ENCODE measurements around the gene RNF207.

The RNF207 gene

DNA sequence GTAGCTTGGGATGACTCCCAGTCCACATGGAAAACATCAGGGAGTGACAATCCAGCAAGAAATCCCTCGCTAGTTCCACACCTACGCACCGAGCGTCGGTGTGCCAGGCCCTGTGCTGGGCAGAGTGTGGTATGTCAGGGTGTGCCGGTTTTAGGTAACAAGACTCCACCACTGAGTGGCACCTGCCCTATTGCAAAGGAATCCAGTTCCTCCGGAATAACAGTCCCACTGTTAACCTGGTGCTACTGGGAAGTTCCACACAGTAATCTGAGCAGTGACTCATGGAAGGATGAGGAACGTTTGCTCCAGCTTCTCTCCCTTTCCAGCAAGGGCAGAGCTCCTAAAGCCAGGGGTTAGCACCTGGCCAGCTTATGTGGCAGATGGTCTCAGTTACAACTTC is 14.3 kb downstream of the RNF207 start:
- no peak overlapping the region for H3K27ac ChIP-seq (ENCODE audit: low read depth, low read length)
- H3K9me3 ChIP-seq (ENCODE audit: insufficient read depth, low read depth, low read length): no peaks in the 10 kb centered on the region
- H3K27me3 ChIP-seq (ENCODE audit: insufficient read depth, low read length): no peaks in the 10 kb centered on the region
- H3K4me3 ChIP-seq (ENCODE audit: low read length): no peak overlapping the region
- H3K4me1 ChIP-seq (ENCODE audit: insufficient read depth, low read length): no peaks in the 10 kb centered on the region
- WGBS: 92% methylated on average over 8 of the region's 8 CpGs
- peaks cover 40% of the 10 kb centered on the region for H3K36me3 ChIP-seq (ENCODE audit: insufficient read depth, low read length)
- no peak overlapping the region for H3K9ac ChIP-seq (ENCODE audit: low read depth, low read length)

DNA sequence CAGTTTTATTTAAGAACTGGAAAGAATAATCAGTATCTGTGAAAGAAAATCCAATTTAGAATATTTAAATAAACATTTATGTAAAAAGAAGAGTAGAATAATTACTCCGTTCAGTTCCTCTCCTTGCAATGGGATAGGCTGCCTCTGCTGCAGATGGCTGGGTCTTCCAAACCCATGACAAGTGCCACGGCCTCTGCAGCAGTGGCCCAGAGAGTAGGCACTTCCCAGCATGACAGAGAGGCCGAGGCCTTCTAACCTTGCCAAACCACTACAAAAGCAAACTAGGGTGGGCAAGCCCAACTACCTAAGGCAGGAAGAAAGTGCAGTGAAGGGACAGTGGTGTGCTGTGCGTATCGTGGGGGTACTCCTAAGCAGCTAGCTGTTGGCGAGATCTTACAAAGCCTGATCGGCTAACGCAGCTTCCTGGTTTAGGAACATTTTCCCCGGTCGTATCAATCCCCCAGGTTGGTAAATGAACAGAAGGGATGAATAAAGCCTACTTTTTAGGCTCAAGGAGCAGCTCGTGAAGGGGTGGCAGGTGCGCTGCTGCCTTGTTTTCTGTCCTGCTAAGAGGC is 15.4 kb downstream of the RNF207 start:
- peaks cover 51% of the 10 kb centered on the region for H3K36me3 ChIP-seq (ENCODE audit: insufficient read depth, low read length)
- 95% methylated on average over 12 of the region's 12 CpGs for WGBS

DNA sequence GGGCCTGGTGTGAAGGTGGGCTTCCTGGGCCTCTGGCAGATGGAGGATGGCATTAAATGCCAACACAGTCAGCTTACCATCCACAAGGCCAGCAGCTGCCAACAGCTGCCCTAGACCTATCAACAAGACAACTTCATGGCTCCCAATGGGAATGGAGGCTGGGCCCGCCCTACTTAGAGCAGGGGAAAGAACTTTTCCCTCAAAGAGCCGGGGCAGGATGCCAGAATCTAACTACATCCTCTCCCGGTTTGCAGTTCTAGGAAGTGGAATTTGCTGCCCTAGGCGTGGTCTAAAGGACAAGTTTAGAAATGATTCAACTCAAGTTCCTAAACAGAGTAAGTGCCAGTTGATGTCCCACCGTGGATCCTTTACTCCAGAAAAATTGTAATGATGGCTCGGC is 16.7 kb downstream of the RNF207 start:
- no peaks in the 10 kb centered on the region for H3K9me3 ChIP-seq (ENCODE audit: insufficient read depth, low read depth, low read length)
- H3K27ac ChIP-seq (ENCODE audit: low read depth, low read length): no peak overlapping the region
- no peaks in the 10 kb centered on the region for H3K4me1 ChIP-seq (ENCODE audit: insufficient read depth, low read length)
- H3K36me3 ChIP-seq (ENCODE audit: insufficient read depth, low read length): peaks cover 62% of the 10 kb centered on the region
- 94% methylated on average over 6 of the region's 6 CpGs for WGBS
- no peak overlapping the region for H3K9ac ChIP-seq (ENCODE audit: low read depth, low read length)
- no peak overlapping the region for H3K4me3 ChIP-seq (ENCODE audit: low read length)
- H3K27me3 ChIP-seq (ENCODE audit: insufficient read depth, low read length): no peaks in the 10 kb centered on the region

More for the DNA sequence above, 15.4 kb downstream of the RNF207 start:
- Histone ChIP-seq H3K9me3 (ENCODE audit: insufficient read depth, low read depth, low read length) (no peaks in the 10 kb centered on the region), H3K4me3 (ENCODE audit: low read length) (no peak overlapping the region), H3K27me3 (ENCODE audit: insufficient read depth, low read length) (no peaks in the 10 kb centered on the region), H3K9ac (ENCODE audit: low read depth, low read length) (no peak overlapping the region), H3K4me1 (ENCODE audit: insufficient read depth, low read length) (no peaks in the 10 kb centered on the region), H3K27ac (ENCODE audit: low read depth, low read length) (no peak overlapping the region)

DNA sequence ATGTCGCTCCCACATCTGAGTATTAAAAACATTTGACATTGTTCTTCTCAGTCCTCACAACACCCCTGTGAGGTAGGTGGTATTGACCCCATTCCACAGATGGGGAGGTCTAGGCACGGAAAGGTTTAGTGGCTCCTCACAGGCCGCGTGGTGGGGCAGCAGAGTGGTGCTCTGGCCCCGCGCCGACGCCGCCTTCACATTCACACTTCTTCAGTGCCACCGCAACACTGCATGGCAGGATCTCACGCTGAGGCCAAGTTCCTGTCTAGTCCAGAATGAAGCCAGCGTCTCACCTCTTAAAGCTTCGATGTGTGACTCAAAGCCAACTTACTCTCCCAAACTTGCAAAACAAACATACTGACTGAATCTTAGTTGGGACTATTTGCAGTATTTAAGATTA is 17.7 kb downstream of the RNF207 start:
- Histone ChIP-seq H3K4me1 (ENCODE audit: insufficient read depth, low read length) (no peaks in the 10 kb centered on the region), H3K9me3 (ENCODE audit: insufficient read depth, low read depth, low read length) (no peaks in the 10 kb centered on the region), H3K27me3 (ENCODE audit: insufficient read depth, low read length) (no peaks in the 10 kb centered on the region), H3K27ac (ENCODE audit: low read depth, low read length) (no peak overlapping the region), H3K9ac (ENCODE audit: low read depth, low read length) (no peak overlapping the region), H3K4me3 (ENCODE audit: low read length) (no peak overlapping the region), H3K36me3 (ENCODE audit: insufficient read depth, low read length) (peaks cover 71% of the 10 kb centered on the region)
- WGBS: 97% methylated on average over 13 of the region's 13 CpGs

- Histone ChIP-seq H3K27ac (ENCODE audit: low read depth, low read length) (no peak overlapping the region), H3K36me3 (ENCODE audit: insufficient read depth, low read length) (peaks cover 81% of the 10 kb centered on the region), H3K9me3 (ENCODE audit: insufficient read depth, low read depth, low read length) (no peaks in the 10 kb centered on the region), H3K4me3 (ENCODE audit: low read length) (no peak overlapping the region), H3K4me1 (ENCODE audit: insufficient read depth, low read length) (no peaks in the 10 kb centered on the region), H3K9ac (ENCODE audit: low read depth, low read length) (no peak overlapping the region), H3K27me3 (ENCODE audit: insufficient read depth, low read length) (no peaks in the 10 kb centered on the region)
- 96% methylated on average over 15 of the region's 15 CpGs for WGBS
Measured at GRCh38 chr1:6224718-6225117, 18.8 kb downstream of the RNF207 start.

DNA sequence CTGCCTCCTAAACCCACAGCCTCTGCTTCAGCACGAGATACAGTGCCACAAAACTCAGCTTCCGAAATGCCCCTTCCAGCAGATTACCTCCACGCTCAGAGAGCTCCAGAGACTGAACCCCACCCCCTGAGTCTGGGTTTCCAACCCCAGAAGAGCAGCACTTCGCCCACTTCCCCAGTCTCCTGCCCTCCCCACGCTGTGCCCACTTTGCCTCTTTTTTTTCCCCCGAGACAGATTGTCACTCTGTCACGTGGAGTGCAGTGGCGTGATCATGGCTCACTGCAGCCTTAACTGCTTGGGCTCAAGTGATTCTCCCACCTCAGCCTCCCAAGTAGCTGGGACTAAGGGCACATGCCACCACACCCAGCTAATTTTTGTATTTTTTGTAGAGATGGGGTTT is 19.7 kb downstream of the RNF207 start:
- Histone ChIP-seq H3K9ac (ENCODE audit: low read depth, low read length) (no peak overlapping the region), H3K9me3 (ENCODE audit: insufficient read depth, low read depth, low read length) (no peaks in the 10 kb centered on the region), H3K27me3 (ENCODE audit: insufficient read depth, low read length) (no peaks in the 10 kb centered on the region), H3K4me3 (ENCODE audit: low read length) (no peak overlapping the region), H3K27ac (ENCODE audit: low read depth, low read length) (no peak overlapping the region), H3K36me3 (ENCODE audit: insufficient read depth, low read length) (peaks cover 89% of the 10 kb centered on the region), H3K4me1 (ENCODE audit: insufficient read depth, low read length) (no peaks in the 10 kb centered on the region)
- 93% methylated on average over 8 of the region's 8 CpGs for WGBS

- Histone ChIP-seq H3K27me3 (ENCODE audit: insufficient read depth, low read length) (no peaks in the 10 kb centered on the region), H3K36me3 (ENCODE audit: insufficient read depth, low read length) (peaks cover 55% of the 10 kb centered on the region), H3K4me1 (ENCODE audit: insufficient read depth, low read length) (peaks cover 11% of the 10 kb centered on the region), H3K4me3 (ENCODE audit: low read length) (no peak overlapping the region), H3K9me3 (ENCODE audit: insufficient read depth, low read depth, low read length) (no peaks in the 10 kb centered on the region), H3K9ac (ENCODE audit: low read depth, low read length) (no peak overlapping the region), H3K27ac (ENCODE audit: low read depth, low read length) (no peak overlapping the region)
- WGBS: 81% methylated on average over 1 of the region's 1 CpG
Measured at GRCh38 chr1:6233376-6233775, 27.5 kb downstream of the RNF207 start.

GRCh38 chr1:6234502-6235295 is 28.8 kb downstream of the RNF207 start:
- 43% methylated on average over 20 of the region's 20 CpGs for WGBS
- Histone ChIP-seq H3K9ac (ENCODE audit: low read depth, low read length) (peak overlapping the region; percentile 96), H3K27ac (ENCODE audit: low read depth, low read length) (peak overlapping the region; percentile 60; the same call in 1 of the 2 replicates), H3K4me3 (ENCODE audit: low read length) (peak overlapping the region; percentile 96), H3K9me3 (ENCODE audit: insufficient read depth, low read depth, low read length) (no peaks in the 10 kb centered on the region), H3K36me3 (ENCODE audit: insufficient read depth, low read length) (peaks cover 43% of the 10 kb centered on the region), H3K27me3 (ENCODE audit: insufficient read depth, low read length) (no peaks in the 10 kb centered on the region), H3K4me1 (ENCODE audit: insufficient read depth, low read length) (peaks cover 17% of the 10 kb centered on the region)

DNA sequence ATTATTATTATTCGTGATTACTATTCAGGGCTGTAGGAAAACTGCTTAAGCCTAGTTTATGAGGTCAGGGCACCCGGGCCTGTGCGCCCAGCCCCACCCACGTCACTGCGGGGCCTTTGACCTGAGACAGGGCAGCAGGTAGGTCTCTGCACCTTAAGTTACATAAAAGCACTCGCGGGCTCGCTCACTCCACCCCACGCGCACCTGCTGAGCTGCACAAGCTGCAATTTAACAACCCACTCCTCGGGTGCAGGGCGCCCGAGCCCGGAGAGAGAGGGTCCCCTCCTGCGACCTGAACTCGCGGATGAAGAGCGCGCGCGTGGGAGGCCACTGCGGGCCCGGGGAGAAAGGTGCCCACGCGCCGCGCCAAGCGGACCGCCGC is 29.4 kb downstream of the RNF207 start:
- Histone ChIP-seq H3K9me3 (ENCODE audit: insufficient read depth, low read depth, low read length) (no peaks in the 10 kb centered on the region), H3K27ac (ENCODE audit: low read depth, low read length) (peak overlapping the region; percentile 60), H3K36me3 (ENCODE audit: insufficient read depth, low read length) (peaks cover 37% of the 10 kb centered on the region), H3K27me3 (ENCODE audit: insufficient read depth, low read length) (no peaks in the 10 kb centered on the region), H3K4me1 (ENCODE audit: insufficient read depth, low read length) (peaks cover 23% of the 10 kb centered on the region), H3K4me3 (ENCODE audit: low read length) (peak overlapping the region; percentile 96), H3K9ac (ENCODE audit: low read depth, low read length) (peak overlapping the region; percentile 96)
- under 1% methylated on average over 29 of the region's 30 CpGs for WGBS

DNA sequence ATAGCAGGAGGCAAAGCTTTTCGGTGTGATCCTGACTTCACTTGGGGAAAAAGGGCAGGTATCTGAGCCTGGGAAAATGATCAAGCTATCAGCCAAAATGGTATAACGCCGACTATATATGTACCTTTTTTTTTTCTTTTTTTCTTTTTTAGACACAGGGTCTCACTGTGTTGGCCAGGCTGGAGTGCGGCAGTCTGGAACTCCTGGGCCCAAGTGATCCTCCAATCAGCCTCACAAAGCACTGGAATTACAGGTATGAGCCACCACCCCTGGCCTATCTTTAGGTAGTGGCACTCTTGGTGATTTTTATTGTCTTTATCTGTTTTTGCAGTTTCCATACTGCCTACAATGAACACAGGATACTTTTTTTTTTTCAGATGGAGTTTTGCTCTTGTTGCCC is 31.2 kb downstream of the RNF207 start:
- Histone ChIP-seq H3K27me3 (ENCODE audit: insufficient read depth, low read length) (peaks cover 11% of the 10 kb centered on the region), H3K9me3 (ENCODE audit: insufficient read depth, low read depth, low read length) (no peaks in the 10 kb centered on the region), H3K9ac (ENCODE audit: low read depth, low read length) (no peak overlapping the region), H3K27ac (ENCODE audit: low read depth, low read length) (no peak overlapping the region), H3K36me3 (ENCODE audit: insufficient read depth, low read length) (peaks cover 20% of the 10 kb centered on the region), H3K4me3 (ENCODE audit: low read length) (no peak overlapping the region), H3K4me1 (ENCODE audit: insufficient read depth, low read length) (peaks cover 36% of the 10 kb centered on the region)
- WGBS: 97% methylated on average over 4 of the region's 4 CpGs

DNA sequence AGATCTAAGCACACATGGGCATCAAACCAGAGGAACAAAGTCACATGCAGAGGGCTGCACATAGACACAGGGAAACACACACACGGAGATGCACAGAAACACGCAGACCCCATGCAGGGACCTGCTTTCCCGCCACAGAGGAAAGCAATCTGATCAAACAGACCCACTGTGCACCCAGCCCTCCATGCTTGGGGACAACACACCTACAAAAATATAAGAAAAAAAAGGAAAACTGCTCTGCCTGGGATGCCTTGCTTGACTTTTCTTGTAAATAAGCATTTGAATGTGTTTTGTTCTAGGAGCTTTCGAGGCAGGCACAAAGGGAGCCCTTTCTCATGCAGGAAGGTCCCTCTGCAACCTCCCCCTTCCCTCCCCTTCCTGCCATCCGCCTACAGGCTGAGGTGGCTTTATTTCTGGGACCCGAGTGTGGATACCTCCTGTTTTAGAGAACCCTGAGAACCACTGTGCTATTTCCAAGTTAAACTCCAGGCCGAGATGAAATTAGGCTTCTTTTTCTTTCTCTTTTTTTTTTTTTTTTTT is 33.4 kb downstream of the RNF207 start:
- peaks cover 43% of the 10 kb centered on the region for H3K4me1 ChIP-seq (ENCODE audit: insufficient read depth, low read length)

More for the DNA sequence above, 33.4 kb downstream of the RNF207 start:
- Histone ChIP-seq H3K9me3 (ENCODE audit: insufficient read depth, low read depth, low read length) (no peaks in the 10 kb centered on the region), H3K27ac (ENCODE audit: low read depth, low read length) (peak overlapping the region; percentile 91), H3K9ac (ENCODE audit: low read depth, low read length) (peak overlapping the region; percentile 75), H3K36me3 (ENCODE audit: insufficient read depth, low read length) (peaks cover under 1% of the 10 kb centered on the region; the same call in 1 of the 2 replicates), H3K4me3 (ENCODE audit: low read length) (peak overlapping the region; percentile 38), H3K27me3 (ENCODE audit: insufficient read depth, low read length) (peaks cover 28% of the 10 kb centered on the region)
- WGBS: 2% methylated on average over 7 of the region's 7 CpGs
